ENCODE data around the gene SRSF11.

GRCh38 chr1:70299472-70299871 lies 78.3 kb downstream of the SRSF11 start:
- TF ChIP-seq CTCF (IDR thresholded peaks at IDR 0.05 in 4 of 5, conservative IDR thresholded peaks at IDR 0.05 in 1 of 5) (no peak), POLR2A (IDR thresholded peaks at IDR 0.05) (no peak)
